ENCODE data around the gene AQP12A. TPM values are rescaled to one million over a fixed set of nuclear protein-coding genes. Genes with fewer than 3 reads are reported as not detected.

Gene AQP12A
- total and polyA plus RNA-seq, 11 donors, result not detected

DNA sequence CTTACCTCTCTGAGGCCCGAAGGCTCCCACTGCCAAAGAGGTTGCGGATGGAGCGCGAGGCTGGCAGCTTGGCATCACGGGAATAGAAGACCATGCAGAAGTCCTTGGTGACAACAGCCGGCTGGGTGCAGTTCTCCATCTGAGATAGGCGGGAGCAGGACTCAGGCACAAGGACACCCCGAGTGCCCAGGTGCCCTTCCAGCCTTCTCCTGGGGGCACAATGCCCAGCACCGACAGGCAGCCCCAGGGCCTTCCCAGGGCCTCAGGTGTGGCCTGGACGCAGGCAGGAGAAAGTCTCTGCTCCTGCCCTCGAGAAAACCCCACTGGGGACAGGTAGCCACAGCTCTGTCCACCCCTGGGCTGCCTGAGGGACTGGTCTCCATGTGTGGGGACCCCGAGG lies 33.6 kb downstream of the AQP12A start:
- Histone ChIP-seq H3K27ac (no peak overlapping the region), H3K27me3 (peaks cover 0 to 10% (median 0%) of the 10 kb centered on the region in 9 donors), H3K9me3 (no peaks in the 10 kb centered on the region), H3K36me3 (no peaks in the 10 kb centered on the region), H3K4me3 (no peak overlapping the region), H3K4me1 (no peaks in the 10 kb centered on the region)
- TF ChIP-seq, protein P1, sequence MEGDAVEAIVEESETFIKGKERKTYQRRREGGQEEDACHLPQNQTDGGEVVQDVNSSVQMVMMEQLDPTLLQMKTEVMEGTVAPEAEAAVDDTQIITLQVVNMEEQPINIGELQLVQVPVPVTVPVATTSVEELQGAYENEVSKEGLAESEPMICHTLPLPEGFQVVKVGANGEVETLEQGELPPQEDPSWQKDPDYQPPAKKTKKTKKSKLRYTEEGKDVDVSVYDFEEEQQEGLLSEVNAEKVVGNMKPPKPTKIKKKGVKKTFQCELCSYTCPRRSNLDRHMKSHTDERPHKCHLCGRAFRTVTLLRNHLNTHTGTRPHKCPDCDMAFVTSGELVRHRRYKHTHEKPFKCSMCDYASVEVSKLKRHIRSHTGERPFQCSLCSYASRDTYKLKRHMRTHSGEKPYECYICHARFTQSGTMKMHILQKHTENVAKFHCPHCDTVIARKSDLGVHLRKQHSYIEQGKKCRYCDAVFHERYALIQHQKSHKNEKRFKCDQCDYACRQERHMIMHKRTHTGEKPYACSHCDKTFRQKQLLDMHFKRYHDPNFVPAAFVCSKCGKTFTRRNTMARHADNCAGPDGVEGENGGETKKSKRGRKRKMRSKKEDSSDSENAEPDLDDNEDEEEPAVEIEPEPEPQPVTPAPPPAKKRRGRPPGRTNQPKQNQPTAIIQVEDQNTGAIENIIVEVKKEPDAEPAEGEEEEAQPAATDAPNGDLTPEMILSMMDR (IDR thresholded peaks at IDR 0.05), result no peak
- no peak for TF ChIP-seq POLR2A (IDR thresholded peaks at IDR 0.05)
- no peak for ATAC-seq
- DNase-seq, result no peak
- intact Hi-C loops (cut with DNase I), result no loop called here
- WGBS, 4 donors, result 78 to 86% (median 83%) methylated on average over 6 to 12 of the region's 12 CpGs

- WGBS, 4 donors, result 72 to 84% (median 79%) methylated on average over 5 to 7 of the region's 7 CpGs
- no peaks in the 10 kb centered on the region for H3K36me3 ChIP-seq
- H3K27ac ChIP-seq, result no peak overlapping the region
- H3K27me3 ChIP-seq, result peaks cover 0 to 14% (median 0%) of the 10 kb centered on the region in 9 donors
- no peaks in the 10 kb centered on the region for H3K4me1 ChIP-seq
- intact Hi-C loops (cut with DNase I), result no loop called here
- H3K9me3 ChIP-seq, result no peaks in the 10 kb centered on the region
- DNase-seq, result no peak
- no peak for ATAC-seq
- H3K4me3 ChIP-seq, result no peak overlapping the region
- TF ChIP-seq, protein P1 (IDR thresholded peaks at IDR 0.05), result no peak
These were observed 34.0 kb downstream of the AQP12A start for GRCh38 chr2:240725671-240726070.

GRCh38 chr2:240726876-240727275 lies 35.2 kb downstream of the AQP12A start:
- Histone ChIP-seq H3K9me3 (no peaks in the 10 kb centered on the region), H3K4me1 (no peaks in the 10 kb centered on the region), H3K27me3 (peaks cover 0 to 22% (median 0%) of the 10 kb centered on the region in 9 donors), H3K27ac (no peak overlapping the region), H3K4me3 (no peak overlapping the region), H3K36me3 (no peaks in the 10 kb centered on the region)
- WGBS, 4 donors, result 86 to 89% (median 87%) methylated on average over 14 of the region's 14 CpGs
- no peak for ATAC-seq
- no peak for TF ChIP-seq POLR2A (IDR thresholded peaks at IDR 0.05)
- TF ChIP-seq, protein P1 (IDR thresholded peaks at IDR 0.05), result no peak
- DNase-seq, result no peak
- intact Hi-C loops (cut with DNase I), result no loop called here

DNA sequence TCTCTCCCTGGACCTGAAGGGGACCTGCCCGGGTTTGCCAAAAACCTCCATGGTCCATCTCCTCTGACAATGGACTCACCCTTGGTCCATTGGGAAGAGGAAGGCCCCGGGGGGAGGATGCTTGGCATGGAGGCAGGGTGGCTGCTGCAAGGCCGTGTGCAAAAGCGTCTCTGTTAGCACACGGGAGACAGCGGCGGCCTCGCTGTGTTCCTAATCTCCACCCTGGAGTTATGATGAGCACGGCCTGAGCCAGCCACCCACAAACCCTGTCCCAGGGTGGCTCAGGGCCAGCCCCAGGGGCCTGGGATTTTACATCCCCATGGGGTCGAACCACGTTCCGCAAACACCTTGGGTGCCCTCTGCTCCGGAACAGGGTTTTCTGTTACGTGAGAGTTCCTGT lies 35.8 kb downstream of the AQP12A start:
- TF ChIP-seq, protein P1 (IDR thresholded peaks at IDR 0.05), result no peak
- no peak for TF ChIP-seq POLR2A (IDR thresholded peaks at IDR 0.05)
- H3K27ac ChIP-seq, result no peak overlapping the region
- 78 to 84% (median 83%) methylated on average over 13 to 14 of the region's 14 CpGs for WGBS, 4 donors
- peaks cover 0 to 22% (median 0%) of the 10 kb centered on the region in 9 donors for H3K27me3 ChIP-seq
- intact Hi-C loops (cut with DNase I), result no loop called here
- no peaks in the 10 kb centered on the region for H3K4me1 ChIP-seq
- H3K4me3 ChIP-seq, result no peak overlapping the region
- DNase-seq (no peak), ATAC-seq (no peak)
- no peaks in the 10 kb centered on the region for H3K36me3 ChIP-seq
- no peaks in the 10 kb centered on the region for H3K9me3 ChIP-seq

Data from heart left ventricle (tissue), 16 donors.